SKM-1 treated with dmso at 0.1 percent for 144 hours (cell line): ENCODE measurements around the gene KIAA1549.
"Not testable (repeated sequence)": the region's sequence is repeated elsewhere in the genome, so short reads cannot be mapped to it uniquely, and the experiment has no call there.

Experiments
- DNase-seq: peaks from one replicate; lab custom pipeline; 2025; ENCODE audit not compliant: unreplicated experiment; lab: John Stamatoyannopoulos, UW

KIAA1549 gene

DNA sequence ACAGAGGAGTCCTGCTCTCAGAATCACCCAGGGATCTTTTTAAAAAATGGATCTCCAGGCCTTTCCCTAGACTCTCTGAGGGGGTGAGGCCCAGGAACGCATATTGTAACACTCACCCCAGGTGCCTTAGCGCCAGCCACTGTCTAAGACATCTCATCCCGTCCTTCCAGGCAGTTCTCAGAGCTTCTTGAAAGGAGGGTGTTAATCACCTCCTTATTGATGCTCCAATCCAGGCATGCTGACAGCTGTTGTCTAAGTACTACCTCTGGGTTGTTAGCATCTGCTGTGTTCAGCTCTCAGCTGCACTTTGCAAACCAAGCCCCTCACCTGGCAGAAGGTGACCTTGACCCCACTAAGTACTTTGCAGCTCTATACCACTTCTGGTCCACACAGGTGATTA, 36.0 kb downstream of the KIAA1549 start:
- no peak for DNase-seq

DNA sequence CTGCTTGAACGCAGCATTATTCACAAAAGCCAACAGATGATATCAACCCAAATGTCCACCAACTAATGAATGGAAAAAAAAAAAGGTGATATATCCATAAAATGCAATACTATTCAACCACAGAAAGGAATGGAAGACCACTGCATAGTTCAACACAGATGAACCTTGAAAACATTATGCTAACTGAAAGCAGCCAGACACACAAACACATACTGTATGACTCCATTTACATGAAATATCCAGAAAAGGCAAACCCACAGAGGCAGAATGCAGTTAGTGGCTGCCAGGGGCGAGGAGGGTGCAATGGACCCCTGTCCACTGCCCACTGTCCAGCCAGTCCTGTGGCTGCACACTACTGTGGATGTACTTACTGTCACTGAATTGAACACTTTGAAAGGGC, 36.6 kb downstream of the KIAA1549 start:
- no peak for DNase-seq

DNA sequence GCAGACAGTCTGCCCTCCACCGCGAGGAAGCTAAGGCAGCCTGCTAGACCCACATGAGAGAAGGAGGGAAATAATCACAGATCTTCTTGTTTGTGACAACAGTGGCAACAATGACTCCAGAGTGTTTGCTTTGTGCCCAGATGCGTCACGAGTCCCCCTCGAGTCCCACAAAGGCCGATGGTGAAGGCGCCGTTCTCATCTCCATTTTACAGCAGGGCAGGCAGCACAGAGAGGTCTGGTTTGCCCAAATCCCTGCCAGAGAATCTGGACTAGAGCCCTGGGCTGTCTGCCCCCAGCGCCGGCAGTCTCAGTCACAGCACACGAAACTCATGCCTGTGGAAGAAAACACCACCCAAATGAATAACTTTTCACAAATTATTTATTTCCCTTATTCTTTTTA, 38.1 kb downstream of the KIAA1549 start:
- no peak for DNase-seq

DNA sequence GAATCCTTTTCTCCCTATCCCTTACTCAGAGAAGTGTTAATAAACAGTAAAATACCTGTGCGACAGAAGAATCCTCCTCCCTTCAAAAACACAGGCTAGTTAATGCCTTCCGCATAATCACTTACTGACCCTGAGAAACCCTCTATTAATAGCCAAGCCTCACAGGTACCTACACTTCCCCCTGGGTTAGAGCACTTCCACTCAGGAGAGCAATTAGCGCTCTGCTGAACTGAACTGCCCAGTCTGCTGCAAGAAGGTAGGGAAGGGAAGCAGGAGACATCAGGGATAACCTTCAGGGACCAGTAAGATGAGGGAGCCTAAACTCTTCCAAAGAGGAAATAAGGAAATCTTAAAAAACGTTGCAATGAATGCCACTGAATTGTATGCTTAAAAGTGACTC, 39.6 kb downstream of the KIAA1549 start:
- DNase-seq: no peak

DNA sequence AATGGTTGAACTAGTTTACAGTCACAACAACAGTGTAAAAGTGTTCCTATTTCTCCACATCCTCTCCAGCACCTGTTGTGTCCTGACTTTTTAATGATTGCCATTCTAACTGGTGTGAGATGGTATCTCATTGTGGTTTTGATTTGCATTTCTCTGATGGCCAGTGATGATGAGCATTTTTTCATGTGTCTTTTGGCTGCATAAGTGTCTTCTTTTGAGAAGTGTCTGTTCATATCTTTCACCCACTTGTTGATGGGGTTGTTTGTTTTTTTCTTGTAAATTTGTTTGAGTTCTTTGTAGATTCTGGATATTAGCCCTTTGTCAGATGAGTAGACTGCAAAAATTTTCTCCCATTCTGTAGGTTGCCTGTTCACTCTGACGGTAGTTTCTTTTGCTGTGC, 40.6 kb downstream of the KIAA1549 start:
- DNase-seq: not testable (repeated sequence)

DNA sequence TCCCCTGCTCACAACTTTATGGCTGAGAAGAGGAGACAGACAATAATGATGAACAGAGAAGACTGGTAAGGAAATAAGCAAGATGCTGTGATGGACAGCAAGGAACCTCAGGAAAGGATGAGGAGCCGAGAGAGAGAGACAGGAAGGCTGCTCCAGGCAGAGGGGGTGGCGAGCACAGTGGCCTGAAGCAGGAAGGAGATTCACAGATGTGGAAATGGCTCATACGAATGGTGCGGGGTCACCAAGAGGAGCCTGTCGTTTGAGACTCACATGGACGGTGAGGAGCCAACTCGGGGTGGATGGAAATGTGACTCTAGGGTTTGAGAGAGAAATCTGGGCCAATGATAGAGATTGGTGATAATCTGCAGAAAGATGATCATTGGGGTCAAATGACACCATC, 43.7 kb downstream of the KIAA1549 start:
- DNase-seq: no peak

DNA sequence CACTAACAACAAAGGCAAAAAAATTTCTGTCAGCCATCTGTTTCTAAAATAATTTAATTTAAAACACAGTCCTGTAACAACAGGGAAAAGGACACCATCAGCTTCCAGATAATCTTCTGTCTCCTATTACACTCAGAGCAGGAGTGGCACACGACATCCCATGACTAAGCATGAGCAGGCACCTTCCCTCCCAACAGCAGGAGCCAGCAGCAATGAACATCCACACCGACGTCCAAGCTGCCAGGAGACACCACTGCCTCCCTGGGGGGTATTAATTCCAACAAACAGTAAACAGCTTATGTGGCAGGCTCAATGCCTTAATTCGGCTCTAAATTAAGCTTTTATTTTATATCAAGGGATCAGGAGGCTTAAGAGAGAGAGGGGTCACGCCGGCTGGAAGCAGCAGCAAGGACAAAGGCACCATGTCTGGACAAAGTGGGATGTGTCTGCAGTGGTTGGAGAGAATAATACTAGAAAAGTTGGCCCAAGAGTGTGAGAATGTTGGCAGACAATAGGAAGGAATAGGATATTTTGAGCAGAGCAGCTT, 45.7 kb downstream of the KIAA1549 start:
- no peak for DNase-seq

DNA sequence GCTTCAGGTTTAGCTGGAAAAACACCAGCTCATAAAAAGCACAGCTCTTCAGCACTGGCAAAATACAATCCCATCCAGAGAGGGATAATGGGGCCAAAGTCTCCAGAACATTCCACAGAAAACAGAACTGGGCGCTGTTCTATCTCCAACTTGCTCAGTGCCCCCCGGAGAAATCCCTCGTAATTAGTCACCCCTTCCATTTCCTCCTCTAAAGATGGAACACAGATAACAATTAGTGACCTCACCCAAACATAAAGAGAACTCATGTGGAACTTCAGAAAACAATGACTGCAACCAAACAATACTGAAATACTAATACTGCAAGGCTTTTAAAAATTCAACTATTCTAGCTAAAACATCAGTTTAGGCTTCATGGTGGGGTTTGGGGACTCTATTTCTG, 46.3 kb downstream of the KIAA1549 start:
- no peak for DNase-seq

DNA sequence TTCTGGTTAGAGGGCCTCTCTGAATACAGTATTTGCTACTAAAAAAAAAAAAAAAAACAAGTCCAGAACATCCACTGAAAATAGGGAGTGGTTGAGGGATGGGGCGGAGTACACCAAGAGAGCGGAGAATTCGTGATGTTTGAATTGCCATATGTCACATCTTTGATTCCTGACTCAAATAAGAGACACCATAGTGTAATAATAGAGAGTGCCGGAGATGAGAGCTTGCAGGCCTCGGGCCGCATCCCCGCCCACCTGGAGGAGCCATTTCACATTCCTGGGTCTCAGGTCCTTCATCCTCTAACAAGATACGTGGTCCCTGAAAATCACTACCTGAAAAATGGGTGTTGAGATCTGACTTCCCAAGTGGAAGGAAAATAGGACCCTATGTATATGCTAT, 46.8 kb downstream of the KIAA1549 start:
- no peak for DNase-seq

DNA sequence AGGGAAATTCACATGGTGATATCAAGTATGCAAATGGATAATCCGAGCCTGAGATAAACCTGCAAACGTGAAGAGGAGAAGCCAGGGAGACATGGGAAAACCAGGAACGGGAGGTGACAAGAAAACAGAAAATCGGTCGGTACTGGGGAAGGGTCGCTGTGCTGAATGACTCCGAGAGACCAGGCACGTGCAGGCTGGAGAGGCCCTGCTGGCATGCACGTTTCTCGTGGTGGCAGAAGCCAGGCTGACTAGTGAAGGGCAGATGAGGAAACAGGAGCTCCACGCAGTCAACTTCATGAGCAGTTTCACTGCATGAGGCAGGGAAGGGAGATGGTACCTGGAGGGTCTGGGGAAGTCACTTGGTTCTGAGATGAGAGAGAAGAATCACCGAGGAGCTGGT, 48.3 kb downstream of the KIAA1549 start:
- no peak for DNase-seq

DNA sequence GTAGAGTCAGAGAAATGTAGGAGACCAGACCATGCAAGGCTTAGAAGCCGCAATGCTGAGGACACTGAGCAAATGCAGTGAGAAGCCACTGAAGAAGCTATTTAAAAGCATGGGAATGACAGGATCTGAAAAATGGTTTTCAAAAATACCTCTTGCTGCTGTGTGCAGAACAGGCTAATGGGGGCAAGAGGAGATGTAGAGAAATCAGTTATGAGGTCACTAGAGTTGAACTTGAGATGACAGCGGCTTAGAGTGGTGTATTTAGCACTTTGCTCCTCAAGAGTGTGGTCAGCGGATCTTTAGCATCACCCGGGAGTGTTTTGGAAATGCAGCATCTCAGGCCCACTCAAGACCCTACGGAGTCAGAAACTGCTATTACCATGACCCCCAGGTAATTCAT, 48.8 kb downstream of the KIAA1549 start:
- DNase-seq: no peak

DNA sequence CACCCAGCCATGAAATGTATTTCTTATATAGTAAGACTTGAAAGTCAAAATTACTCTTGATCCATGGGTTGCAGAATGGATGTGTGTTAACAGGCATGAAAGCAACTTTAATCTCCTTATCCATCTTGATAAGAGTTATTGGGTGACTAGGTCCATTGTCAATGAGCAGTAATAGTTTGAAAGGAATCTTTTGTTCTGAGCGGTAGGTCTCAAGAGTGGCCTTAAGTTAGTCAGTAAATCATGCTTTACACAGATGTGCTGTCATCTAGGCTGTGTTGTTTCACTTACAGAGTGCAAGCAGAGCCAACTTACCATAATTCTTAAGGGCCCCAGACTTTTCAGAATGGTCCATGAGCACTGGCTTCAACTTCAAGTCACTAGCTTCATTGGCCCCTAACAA, 51.2 kb downstream of the KIAA1549 start:
- no peak for DNase-seq

DNA sequence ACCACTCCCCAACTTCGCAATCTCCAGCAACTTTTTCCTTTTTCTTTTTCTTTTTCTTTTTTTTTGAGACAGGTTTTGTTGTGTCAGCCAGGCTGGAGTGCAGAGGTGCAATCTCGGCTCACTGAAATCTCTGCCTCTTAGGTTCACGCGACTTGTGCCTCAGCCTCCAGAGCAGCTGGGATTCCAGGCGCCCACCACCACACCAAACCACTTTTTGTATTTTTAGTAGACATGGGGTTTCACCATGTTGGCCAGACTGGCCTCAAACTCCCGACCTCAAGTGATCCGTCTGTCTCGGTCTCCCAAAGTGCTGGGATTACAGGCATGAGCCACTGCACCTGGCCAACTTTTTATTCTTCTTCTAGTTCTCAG, 55.0 kb downstream of the KIAA1549 start:
- no peak for DNase-seq

DNA sequence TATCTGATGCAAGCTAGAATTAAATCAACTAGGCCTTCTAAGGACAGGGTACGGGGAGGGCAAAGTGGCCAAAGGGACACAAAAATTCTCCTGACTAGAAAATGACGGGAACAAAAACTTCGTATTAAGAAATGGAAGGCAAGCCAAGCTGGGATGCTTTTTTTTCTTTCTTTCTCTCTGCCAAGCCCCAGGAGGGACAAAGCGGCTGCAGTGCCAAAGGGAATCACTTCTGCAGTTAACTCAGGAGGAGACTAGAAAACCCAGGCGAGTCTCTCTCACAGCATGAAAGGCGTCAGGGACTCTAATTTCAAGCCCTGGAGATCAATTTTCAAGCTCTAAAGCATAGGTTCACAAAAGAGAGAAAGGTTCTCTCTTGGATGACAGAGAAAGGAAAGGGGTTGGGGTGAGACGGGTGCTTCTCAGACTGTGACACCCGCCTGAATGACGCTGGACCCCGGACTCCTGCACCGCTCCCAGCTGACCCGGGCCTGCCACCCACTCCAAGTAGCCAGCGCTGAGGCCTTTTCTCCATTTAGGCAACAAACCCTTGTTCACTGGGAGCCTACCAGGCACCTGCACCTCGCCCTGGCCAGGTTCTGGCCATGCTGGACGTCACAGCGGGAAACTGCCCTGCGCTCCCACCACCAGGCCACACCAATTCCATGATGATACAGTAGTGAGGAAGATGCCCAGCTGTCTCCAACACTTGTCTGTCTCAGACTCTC, 56.5 kb downstream of the KIAA1549 start:
- no peak for DNase-seq

DNA sequence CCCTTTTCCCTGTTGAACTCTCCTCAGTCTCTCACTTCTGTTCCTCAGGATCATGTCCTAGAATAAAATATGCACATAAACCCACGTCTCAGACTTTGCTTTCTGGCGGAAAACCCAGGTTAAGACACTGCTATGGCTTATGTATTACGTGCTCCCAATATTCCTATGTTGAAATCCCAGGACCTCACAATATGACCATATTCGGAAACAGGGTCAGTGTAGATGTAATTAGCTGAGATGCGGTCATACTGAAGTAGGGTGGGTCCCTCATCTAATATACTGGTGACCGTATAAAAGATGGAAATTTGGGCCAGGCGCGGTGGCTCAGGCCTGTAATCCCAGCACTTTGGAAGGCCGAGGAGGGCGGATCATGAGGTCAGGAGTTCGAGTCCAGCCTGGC, 59.9 kb downstream of the KIAA1549 start:
- no peak for DNase-seq

DNA sequence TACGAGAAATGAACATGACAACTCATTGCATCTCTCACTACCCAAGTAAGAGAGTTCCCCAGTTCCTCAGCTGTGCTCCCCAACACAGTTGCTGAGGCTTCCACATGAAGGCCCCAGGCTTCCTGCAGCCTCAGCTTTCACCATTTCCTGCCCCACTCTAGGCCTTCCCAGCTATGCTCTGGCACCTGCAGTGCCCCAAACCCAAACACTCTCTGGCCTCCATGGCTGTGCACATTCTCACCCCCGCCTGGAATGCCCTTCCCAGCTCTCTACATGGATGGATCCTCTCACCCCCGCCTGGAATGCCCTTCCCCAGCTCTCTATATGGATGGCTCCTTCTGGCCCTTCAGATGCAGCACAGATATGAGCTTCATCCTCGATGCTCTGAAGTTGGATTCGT, 61.3 kb downstream of the KIAA1549 start:
- no peak for DNase-seq

DNA sequence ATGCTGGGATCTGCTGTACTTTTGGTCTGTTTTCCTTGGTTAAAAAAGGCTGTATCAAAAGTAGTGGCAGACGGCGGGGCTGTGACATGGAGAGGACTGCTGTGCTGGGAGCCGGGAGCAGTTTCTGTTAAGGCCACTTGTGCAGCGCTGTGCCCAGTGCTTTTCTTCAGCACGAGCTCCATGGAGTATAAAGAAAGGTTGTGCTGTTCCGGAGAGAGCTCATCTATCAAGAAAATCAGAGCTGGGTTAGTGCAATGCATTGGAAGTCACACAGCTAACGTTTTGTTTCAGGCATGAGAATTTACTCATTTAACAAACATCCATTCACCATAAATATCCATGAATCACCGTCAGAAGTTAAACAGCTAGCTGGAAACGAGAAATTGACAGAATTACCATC, 62.0 kb downstream of the KIAA1549 start:
- no peak for DNase-seq

DNA sequence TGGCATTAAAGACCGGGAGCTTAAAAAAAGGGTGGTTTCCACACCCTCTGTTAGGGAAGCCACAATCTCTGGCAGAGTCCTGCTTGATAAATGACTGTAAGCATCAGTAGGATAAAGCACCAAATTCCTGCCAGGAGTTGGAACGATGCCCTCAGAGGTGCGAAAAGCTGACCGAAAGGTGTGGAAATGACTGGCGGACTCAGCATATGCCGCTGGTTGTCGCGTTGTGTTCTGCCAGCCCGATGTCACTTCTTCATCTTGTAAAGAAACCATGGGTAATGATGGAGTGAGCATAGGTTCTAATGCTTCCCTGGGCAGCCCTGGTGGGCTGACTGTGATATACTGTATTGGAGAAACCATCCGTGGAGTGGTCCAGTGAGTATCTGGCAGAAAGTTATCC, 62.4 kb downstream of the KIAA1549 start:
- DNase-seq: no peak

DNA sequence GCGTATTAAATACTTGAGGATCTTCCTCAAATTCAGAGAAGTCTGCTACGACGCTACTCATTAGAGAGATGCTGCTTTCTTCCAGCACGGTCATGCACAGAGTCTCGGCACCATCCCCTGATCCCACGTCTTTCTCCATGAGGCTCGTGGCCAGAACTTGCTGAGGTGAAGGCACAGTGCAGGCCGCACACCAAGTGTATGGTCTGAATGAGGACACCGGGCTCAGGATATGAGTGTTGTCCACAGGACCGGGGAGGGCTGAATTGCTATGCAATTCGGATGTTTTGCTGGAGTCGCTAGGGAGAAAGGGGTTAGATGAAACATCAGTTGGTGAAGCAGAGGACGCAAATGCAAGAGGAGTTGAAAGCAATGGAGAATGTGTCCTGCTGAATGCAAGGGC, 63.0 kb downstream of the KIAA1549 start:
- no peak for DNase-seq

DNA sequence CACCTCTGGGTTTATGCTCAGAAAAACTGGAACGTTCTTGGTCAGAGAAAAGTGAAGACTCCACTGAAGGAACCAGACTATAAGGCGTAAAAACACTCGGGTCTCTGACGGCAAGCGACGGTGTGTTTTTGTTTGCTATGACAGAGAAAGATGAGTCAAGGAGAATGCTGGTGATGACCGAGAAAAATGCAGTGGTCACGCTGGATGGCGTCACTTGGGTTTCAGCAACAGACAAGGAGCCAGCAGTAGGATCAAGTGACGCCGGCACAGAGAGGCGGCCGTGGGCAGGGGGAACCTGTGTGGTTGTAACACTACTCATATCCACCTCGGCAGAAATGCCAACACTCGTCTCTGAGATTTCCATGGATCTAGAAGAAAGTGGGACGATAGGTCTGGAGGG, 63.4 kb downstream of the KIAA1549 start:
- no peak for DNase-seq

DNA sequence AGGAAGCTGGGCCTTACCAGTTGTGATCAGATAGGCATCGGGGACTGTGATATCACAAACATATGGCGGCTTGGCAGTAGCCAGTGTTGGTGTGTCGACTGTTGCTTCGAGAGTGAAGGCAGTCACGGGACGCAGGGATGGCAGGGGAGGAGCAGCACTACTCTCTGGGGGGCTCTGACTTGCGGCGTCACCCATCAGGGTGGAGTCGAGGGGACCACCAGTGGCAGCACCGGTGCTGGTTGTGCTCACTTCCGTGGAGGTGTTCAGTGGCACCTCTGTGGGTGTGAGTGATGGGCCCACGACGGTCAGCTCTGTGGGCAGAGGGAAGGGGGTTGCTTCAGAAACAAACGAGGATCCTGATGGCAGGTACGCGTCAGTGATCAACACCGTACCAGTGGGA, 64.5 kb downstream of the KIAA1549 start:
- DNase-seq: no peak

DNA sequence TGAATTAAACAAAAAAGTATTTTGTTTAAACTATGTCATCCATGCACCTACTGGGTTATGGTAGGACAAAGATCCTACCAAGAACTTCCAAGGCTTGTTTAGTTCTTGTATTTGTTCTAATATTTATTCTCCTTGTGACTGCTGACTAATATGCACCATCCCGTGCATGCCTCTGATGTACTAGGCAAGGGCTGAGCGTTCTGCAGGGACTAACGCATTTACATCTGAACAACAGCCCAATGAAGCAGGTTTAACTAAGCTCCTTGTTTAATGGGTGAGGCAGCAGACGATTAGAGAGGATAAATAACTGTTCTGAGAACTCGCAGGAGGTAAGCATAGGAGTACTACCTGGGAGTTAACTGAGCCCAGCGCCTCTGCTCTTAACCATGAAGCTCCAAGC, 64.9 kb downstream of the KIAA1549 start:
- DNase-seq: no peak

DNA sequence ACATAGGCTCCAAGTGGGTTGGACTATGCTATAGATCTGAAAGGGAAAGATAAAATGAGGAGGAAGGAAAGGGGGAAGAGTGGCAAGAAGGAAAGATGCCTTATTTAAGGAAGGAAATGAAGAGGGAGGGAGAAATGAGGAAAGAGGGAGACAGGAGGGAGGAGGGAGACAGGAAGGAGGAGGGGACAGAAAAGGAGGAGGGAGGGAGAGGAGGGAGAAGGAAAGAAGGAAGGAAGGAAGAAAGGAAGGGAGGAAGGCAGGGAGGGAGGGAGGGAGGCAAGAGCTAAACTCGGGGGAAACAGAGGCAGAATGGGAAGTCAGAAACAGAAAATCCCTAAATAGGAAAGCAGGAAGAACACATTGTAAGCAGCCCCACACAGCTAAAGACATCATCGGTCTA, 67.4 kb downstream of the KIAA1549 start:
- DNase-seq: no peak
